ENCODE measurements around the gene MPPED1.

MPPED1 gene

GRCh38 chr22:43515902-43516301, 104.1 kb downstream of the MPPED1 start:
- no peak for TF ChIP-seq CTCF (IDR thresholded peaks at IDR 0.05; ENCODE audit: low read depth, low read length)
- no peak for DNase-seq (ENCODE audit: extremely low read depth, low read depth)

DNA sequence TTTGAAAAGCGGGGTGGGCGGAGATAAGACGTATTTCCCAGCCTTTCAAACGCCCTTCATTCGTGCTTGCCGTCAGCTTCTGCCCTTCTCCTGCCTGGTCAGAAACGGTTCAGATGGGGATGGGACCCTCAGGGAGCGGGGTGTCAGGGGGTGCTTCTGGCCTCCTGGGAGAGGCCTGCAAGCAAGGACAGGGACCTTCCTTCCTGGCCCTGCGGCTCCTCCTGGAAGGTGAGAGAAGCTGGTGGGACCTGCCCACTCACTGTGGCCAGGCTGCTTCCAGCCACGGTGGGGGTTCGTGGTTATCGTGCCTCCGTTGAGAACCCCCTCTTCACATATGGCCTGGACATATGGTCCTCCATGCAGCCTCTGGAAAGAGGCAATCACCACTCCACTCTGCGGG, 104.6 kb downstream of the MPPED1 start:
- no peak for TF ChIP-seq CTCF (IDR thresholded peaks at IDR 0.05; ENCODE audit: low read depth, low read length)
- no peak for DNase-seq (ENCODE audit: extremely low read depth, low read depth)

GRCh38 chr22:43516996-43517635, 105.3 kb downstream of the MPPED1 start:
- TF ChIP-seq CTCF (IDR thresholded peaks at IDR 0.05; ENCODE audit: low read depth, low read length), result no peak
- no peak for DNase-seq (ENCODE audit: extremely low read depth, low read depth)

DNA sequence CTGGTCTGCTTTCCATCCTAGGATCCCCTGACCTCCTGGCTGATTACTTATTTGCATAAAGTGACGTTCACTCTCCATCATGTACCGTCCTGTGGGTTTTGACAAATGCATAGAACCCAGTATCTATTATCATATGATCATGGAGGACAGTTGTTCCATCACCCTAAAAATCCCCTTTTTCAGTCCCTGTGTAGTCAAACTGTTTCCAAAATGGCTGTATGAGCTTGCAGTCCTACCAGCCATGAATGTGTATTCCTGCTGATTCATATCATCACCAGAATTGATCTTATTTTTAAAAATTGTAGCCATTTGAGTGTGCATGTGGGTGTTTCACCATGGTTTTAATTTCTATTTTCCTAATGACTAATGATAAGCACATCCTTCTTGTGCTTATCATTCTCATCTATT, 108.8 kb downstream of the MPPED1 start:
- no peak for DNase-seq (ENCODE audit: extremely low read depth, low read depth)
- no peak for TF ChIP-seq CTCF (IDR thresholded peaks at IDR 0.05; ENCODE audit: low read depth, low read length)

DNA sequence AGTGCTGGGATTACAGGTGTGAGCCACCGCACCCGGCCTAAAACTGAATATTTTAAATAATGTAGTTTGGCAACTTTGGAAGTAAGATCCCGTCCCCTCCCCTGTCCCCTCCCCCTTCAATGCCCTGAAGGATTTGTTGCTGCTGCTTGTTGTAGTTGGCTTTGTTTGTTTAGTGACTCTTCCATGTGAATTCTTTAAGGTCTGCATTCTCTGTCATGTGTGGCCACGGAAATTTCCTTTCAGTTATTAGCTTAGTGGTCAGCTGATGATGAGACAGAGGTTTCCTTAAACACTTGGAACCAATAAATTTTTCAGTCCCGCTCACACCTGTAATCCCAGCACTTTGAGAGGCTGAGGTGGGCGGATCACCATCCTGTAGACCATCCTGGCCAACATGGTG, 109.9 kb downstream of the MPPED1 start:
- no peak for DNase-seq (ENCODE audit: extremely low read depth, low read depth)
- TF ChIP-seq CTCF (IDR thresholded peaks at IDR 0.05; ENCODE audit: low read depth, low read length), result no peak

- TF ChIP-seq CTCF (IDR thresholded peaks at IDR 0.05; ENCODE audit: low read depth, low read length), result no peak
These were observed 114.4 kb downstream of the MPPED1 start for GRCh38 chr22:43526117-43526655.

DNA sequence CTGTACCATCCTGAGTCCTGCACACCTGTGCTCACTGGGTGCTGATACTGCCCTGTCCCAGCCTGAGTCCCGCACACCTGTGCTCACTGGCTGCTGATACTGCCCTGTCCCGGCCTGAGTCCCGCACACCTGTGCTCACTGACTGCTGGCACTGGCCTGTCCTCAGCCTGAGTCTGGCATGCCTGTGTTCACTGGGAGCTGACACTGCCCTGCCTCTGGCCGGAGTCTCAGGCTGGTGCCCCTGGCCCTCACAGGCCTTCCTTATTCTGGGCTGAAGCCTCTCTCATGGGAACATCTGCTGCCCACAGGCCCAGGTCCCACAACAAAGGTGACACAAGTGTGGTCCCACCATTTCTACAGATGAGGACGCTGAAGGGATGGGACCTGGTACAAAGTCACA, 115.1 kb downstream of the MPPED1 start:
- TF ChIP-seq CTCF (IDR thresholded peaks at IDR 0.05; ENCODE audit: low read depth, low read length), result no peak
- no peak for DNase-seq (ENCODE audit: extremely low read depth, low read depth)

More at GRCh38 chr22:43526117-43526655, 114.4 kb downstream of the MPPED1 start:
- no peak for DNase-seq (ENCODE audit: extremely low read depth, low read depth)
